COLO668 (cell line): ENCODE results near the gene MAP3K10.
"Not testable (repeated sequence)": the region's sequence is repeated elsewhere in the genome, so short reads cannot be mapped to it uniquely, and the experiment has no call there.

Source experiments
- DNase-seq: peaks from one replicate; lab custom pipeline; 2025; ENCODE audit not compliant: unreplicated experiment; lab: John Stamatoyannopoulos, UW

The MAP3K10 gene

DNA sequence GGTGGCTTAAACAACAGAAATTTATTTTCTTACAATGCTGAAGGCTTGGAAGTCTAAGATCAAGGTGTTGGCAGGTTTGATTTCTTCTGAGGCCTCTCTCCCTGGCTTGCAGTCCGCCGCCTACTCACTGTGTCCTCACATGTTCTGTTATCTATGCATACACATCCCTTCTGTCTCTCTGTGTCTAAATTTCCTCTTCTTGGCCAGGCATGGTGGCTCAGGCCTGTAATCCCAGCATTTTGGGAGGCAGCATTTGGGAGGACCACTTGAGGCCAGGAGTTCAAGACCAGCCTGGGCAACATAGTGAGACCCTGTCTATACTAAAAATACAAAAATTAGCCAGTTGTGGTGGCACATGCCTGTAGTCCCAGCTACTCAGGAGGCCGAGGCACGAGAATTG lies 19.9 kb upstream of the MAP3K10 start:
- DNase-seq = not testable (repeated sequence)

DNA sequence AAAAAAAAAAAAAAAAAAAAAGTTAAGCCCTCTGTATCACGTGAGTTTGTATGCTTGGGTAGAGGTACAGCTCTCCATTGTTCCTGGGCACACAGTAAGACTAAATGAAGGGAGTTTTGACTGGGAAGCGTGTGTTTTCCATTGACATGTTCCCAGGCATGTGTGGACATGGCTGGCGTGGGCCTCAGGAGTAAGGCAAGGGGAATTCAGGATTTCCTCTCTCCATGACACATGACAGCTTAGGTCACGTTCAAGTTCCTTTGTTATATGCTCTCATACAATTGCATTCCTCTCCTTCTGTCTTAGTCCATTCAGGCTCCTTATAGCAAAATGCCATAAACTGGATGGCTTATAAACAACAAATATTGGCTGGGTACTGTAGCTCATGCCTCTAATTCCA lies 17.1 kb upstream of the MAP3K10 start:
- DNase-seq = no peak

DNA sequence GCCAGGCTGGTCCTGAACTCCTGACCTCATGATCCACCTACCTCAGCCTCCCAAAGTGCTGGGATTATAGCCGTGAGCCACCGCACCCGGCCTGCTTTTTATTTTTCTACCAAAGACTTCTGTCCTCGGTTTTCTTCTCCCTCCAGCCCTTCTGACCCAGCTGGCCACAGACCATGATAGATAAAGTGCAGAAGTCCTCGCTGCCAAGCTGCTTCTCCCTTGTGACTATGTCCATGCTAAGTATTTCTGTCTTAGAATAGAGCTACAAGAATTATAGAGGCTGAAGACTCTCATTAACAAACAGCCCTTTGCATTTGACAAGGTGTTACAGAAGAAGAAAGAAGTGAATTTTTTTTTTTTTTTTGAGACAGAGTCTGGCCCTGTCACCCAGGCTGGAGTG lies 15.4 kb upstream of the MAP3K10 start:
- no peak for DNase-seq

DNA sequence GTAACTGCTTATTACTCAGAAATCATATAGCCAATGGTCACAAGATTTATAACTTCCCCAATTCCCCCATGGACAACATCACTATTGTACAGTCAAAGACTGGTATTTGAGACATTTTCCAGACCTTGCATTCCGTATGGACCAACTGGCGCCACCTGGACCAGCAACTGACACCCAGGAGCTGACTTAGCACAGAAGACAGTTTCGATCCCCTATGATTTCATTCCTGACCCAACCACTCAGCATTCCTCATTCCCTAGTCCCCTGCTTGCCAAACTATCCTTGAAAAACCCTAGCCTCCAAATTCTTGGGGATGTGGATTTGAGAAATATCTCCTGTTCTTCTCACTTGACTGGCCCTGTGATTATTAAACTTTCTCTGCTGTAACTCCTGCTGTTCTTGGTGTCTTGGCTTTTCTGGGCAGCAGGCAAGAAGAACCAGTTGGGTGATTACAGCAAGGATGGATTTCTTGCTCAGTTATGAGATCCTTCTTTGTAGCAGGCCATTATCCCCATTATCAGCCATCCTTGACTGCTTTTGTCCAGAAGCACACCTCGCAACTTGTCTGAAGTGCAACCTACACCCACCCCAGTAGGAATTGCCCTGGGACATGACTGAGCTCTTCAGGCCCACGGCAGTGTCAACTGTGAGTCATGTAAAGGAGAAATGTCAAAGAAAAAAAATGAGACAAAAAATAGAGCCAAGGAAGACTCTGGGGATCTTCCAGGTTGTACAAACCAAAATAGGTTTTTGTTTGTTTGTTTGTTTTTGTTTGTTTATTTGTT lies 13.7 kb upstream of the MAP3K10 start:
- DNase-seq = no peak

DNA sequence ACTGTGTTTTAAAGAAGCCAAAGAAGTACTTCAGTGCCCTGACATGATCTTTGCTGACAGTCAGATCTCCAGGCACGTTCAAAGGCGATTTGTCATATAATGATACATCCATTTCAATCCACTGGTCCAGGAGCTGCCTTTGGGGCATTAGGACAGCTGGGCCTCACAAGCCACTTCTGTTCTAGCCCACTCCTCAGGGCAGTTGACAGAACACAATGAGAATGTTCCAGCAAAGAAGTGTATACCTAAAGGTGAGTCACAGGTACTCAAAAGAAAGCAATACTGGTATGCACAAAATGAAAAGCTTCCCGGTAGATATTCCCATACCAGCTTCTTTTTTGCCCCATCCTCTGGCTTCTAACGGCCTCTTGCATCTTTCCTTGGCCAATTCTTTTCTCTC lies 12.5 kb upstream of the MAP3K10 start:
- DNase-seq = no peak

DNA sequence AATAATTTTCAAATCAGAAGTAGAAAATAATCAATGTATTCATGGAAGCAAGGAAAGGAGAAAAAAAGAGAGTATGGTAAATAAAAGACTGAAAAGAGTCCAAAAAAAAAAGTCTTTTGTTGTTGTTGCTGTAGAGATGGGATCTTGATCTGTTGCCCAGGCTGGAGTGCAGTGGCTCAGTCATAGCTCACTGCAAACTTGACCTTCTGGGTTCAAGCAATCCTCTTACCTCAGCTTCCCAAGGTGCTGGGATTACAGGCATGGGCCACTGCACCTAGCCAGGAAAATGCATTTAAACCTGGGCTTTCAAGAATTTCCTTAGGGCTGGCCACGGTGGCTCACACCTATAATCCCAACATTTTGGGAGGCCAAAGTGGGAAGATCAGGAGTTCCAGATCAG lies 7.0 kb upstream of the MAP3K10 start:
- no peak for DNase-seq

DNA sequence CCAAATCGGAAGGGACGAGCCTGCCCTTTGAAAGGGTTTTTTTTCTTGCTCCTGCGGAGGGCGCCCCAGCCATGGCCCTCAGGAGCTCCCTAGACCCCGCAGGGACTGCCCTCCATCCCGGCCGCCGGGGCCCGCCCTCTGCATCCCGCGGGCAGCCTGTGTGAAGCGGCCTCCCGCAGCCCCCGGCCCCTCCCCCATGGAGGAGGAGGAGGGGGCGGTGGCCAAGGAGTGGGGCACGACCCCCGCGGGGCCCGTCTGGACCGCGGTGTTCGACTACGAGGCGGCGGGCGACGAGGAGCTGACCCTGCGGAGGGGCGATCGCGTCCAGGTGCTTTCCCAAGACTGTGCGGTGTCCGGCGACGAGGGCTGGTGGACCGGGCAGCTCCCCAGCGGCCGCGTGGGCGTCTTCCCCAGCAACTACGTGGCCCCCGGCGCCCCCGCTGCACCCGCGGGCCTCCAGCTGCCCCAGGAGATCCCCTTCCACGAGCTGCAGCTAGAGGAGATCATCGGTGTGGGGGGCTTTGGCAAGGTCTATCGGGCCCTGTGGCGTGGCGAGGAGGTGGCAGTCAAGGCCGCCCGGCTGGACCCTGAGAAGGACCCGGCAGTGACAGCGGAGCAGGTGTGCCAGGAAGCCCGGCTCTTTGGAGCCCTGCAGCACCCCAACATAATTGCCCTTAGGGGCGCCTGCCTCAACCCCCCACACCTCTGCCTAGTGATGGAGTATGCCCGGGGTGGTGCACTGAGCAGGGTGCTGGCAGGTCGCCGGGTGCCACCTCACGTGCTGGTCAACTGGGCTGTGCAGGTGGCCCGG lies 815 bp downstream of the MAP3K10 start:
- peak; percentile 19 for DNase-seq

DNA sequence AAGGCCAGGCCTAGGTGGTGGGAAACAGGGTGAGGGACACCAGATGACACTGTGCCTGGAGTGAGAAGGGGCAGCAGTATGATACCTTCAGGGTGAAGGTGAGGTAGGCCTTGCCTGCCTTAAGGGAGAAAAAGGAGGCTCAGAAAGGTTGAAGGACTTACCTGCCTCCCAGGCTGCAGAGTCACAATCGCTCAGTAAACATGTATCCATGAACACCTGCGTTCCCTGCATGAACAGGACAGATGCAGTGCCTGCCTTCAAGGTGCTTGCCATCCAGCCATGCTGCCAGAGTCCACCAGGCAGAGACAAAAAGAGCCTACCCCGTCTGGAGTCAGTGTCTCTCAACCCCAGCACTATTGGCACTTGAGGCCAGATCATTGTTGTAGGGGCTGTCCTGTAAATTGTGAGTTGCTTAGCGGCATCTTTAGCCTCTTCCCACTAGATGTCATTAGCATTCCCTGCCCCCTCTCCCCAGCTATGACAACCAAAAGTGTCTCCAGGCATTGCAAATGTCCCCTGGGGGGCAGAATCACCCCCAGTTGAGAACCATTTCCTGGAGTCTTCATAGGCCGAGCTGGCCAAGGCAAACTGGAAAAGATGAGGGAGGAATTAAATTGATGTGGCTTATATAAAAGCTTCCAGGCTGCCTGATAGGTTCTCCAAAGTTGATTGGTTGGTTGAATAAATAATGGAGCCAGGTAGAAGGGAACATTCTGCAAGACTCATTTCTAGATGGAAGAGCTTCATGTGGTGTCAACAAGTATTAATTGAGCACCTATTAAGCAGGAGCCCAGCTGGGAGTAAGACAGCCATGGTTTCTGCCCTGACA lies 1.7 kb downstream of the MAP3K10 start:
- no peak for DNase-seq

DNA sequence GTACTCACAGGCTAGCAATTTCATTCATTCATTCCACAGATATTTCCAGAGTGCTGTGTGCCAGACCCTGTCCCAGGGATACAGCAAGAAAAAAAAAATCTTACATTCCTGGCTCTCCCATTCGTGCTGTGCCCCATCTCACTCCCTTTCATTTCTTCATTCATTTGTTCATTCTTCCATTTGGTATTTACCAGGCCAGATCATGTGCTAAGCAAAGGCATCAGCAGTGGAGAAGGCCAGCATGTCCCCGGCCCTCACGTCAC lies 2.3 kb downstream of the MAP3K10 start:
- DNase-seq = no peak

DNA sequence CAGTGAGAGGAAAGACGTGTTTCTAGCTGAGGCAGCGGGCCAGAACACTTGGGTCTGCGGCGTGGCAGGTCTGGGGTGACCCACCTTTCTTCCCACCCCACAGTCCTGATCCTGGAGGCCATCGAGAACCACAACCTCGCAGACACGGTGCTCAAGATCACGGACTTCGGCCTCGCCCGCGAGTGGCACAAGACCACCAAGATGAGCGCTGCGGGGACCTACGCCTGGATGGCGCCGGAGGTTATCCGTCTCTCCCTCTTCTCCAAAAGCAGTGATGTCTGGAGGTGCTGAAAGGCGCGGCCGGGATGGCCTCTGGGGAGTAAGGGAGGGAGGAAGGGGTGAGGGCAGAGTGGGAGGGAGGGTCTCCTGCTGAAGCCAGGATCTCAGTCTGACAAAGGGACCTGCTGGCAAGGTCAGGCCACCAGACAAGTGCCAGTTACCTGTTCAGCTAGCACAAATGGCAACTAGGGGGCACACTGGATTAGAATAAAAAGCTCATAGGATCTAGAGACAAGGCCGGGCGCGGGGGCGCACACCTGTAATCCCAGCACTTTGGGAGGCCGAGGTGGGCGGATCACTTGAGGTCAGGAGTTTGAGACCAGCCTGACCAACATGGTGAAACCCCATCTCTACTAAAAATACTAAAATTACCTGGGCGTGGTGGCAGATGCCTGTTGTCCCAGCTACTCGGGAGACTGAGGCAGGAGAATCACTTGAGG lies 7.2 kb downstream of the MAP3K10 start:
- DNase-seq = no peak

DNA sequence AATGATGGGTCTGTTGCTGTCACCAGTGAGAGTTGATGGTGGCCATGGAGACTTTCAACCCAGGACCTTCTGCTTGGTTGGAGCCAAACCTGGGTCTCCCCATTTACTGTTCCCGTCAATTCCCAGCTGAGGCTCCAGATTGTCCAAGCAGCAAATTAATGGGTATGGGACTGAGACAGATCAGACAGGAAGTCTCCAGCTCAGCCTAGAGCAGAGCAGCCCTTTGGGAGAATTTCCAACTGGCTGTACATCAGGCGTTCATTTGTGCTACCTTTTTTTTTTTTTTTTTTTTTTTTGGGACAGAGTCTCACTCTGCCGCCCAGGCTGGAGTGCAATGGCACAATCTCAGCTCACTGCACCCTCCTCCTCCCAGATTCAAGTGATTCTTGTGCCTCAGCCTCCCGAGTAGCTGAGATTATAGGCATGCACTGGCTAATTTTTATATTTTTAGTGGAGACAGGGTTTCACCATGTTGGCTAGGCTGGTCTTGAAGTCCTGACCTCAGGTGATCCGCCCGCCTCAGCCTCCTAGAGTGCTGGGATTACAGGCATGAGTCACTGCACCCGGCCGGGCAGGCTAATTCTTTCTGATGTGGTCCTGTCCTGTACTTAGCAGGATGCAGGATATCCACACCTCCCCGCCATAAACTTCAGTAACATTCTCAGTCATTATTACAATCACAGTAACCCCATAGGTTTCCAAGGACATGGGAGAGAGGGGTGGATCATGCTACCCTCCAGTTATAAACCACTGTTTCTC lies 9.3 kb downstream of the MAP3K10 start:
- DNase-seq = no peak

DNA sequence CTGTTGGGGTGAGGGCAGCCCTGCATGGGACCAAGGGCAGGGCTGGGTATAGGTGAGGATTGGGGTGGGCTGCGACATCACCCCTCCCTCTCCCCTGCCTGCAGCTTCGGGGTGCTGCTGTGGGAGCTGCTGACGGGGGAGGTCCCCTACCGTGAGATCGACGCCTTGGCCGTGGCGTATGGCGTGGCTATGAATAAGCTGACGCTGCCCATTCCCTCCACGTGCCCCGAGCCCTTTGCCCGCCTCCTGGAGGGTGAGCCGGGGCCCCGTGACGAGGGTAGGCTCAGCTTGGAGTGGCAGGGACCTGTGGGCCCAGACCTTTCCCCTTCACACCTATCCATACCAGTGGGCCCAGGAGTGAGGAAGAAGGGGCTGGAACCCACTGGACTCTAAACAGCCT lies 13.2 kb downstream of the MAP3K10 start:
- no peak for DNase-seq

DNA sequence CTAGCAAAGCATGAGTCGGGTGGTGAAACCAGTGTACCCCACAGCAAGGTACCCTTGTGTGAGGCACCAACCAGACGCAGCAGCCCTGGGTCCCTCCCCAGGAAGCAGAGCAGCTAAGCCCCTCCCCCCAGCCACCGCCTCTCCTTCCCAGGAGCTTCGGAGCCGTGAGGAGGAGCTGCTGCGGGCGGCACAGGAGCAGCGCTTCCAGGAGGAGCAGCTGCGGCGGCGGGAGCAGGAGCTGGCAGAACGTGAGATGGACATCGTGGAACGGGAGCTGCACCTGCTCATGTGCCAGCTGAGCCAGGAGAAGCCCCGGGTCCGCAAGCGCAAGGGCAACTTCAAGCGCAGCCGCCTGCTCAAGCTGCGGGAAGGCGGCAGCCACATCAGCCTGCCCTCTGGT lies 14.5 kb downstream of the MAP3K10 start:
- DNase-seq = no peak

DNA sequence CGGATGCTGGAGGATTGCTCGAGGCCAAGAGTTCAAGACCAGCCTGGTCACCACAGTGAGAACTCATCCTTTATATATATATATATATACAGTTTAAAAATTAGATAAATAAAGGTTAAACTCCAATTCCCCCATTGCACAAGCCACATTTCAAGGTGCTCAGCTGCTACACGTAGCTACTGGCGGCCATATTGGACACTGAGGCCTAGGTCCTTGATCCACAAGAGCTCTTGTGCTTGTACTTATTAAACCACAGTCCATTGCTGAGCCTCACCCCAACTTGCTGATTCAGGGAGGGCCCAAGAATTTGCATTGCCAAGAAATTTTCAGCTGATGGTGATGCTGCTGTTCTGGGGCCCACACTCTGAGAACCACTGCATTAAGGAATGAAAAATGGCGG lies 17.4 kb downstream of the MAP3K10 start:
- DNase-seq = no peak

DNA sequence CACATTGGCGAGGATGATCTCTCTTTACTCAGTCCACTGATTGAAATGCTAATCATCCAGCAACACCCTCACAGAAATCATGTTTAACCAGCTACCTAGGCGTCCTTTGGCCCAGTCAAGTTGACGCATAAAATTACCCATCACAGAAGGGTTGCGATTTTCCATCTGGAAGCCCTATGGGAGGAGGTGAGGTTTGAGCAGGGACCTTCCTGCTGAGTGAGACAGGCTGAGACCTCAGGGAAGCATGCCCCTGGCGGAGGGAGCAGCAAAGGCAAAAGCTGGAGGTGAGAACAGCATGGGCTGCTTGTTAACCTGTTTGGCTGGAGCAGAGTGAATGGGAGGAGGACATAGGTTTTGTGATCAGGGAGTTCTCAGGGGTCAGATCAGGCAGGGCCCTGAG lies 19.7 kb downstream of the MAP3K10 start:
- DNase-seq = no peak

DNA sequence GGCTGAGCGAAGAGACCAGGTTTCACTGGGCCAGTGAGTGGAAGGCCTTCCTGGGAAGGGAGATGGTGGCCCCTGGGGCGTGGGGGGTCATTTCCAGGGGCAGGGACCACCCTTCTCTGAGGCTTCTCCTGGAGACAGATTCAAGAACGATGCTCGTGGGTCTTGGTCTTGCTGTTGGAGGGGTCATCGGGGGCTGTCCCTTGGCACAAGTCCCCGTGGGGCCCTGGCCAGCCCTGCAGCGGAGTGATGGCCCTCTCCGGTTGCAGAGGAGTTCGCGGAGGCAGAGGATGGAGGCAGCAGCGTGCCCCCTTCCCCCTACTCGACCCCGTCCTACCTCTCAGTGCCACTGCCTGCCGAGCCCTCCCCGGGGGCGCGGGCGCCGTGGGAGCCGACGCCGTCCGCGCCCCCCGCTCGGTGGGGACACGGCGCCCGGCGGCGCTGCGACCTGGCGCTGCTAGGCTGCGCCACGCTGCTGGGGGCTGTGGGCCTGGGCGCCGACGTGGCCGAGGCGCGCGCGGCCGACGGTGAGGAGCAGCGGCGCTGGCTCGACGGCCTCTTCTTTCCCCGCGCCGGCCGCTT lies 22.1 kb downstream of the MAP3K10 start:
- DNase-seq = no peak

DNA sequence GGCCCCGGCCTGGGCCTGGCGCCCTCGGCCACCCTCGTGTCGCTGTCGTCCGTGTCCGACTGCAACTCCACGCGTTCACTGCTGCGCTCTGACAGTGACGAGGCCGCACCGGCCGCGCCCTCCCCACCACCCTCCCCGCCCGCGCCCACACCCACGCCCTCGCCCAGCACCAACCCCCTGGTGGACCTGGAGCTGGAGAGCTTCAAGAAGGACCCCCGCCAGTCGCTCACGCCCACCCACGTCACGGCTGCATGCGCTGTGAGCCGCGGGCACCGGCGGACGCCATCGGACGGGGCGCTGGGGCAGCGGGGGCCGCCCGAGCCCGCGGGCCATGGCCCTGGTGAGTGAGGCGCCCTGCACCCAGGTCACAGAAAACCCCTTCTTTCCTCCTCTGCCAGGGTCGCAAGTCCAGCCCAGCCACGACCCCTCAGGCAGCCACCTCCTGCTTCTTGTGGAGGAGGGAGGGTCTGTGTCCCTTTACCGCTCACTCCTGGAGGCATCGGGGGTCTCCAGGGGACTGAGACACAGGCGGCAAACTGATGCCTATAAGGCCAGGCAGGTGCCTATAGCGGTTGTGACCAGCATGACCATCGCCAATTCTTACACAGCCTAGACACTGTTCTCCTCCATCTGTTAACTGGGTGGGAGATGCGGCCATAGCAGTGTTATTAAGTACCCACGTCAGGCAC lies 22.8 kb downstream of the MAP3K10 start:
- DNase-seq = no peak

DNA sequence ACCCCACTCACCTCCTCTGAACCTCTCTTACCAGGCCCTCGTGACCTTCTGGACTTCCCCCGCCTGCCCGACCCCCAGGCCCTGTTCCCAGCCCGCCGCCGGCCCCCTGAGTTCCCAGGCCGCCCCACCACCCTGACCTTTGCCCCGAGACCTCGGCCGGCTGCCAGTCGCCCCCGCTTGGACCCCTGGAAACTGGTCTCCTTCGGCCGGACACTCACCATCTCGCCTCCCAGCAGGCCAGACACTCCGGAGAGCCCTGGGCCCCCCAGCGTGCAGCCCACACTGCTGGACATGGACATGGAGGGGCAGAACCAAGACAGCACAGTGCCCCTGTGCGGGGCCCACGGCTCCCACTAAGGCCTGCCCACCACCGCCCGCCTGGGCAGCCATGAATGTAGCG lies 23.7 kb downstream of the MAP3K10 start:
- no peak for DNase-seq

DNA sequence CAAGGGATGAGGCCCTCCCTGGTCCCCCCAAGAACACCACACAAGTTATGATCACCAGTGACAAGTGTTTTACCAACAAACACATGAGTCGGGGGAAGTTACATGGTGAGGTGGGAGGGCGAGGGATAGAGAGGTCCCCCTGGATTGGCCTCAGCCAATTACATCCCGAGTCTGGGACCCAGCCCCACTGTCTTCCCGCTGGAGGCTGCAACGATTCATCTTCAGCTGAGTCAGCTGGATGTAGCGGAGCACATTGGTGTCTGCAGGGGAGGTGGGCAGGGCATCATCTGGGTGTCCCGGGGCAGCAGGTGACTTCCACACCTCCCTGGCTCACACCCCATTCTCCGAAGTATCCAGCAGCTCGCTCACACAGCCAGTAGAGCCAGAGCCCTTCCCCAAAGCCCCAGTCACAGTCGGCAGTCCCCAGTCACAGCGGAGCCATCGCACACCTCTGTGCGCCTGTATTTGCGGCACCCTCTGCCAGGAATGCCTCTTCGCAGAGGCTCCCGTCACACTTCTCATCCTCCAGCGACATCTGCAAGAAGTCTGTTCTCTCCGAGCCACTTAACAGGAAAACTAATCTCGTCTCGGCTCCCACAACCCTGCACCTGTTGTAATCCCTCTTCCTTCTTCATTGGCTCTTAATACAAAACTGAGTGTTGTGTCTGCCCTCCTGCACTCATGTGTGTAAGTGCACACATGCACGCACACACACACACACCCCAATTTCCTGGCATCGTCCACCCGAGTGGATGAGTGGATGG lies 25.0 kb downstream of the MAP3K10 start:
- peak; percentile 12 for DNase-seq
